ENCODE data around the gene SLC25A21.
"Not testable (repeated sequence)": the region's sequence is repeated elsewhere in the genome, so short reads cannot be mapped to it uniquely, and the experiment has no call there.

- not testable (repeated sequence) for TF ChIP-seq CTCF (IDR thresholded peaks at IDR 0.05 in 8 of 11, conservative IDR thresholded peaks at IDR 0.05 in 3 of 11); POLR2AphosphoS5 (IDR thresholded peaks at IDR 0.05); POLR2A (IDR thresholded peaks at IDR 0.05)
Measured at GRCh38 chr14:37184520-37184919, 12.1 kb upstream of the SLC25A21 start.
